K562 (cell line): Measurements from ENCODE around the gene TXNRD2. TPM values are rescaled to one million over a fixed set of nuclear protein-coding genes. Genes with fewer than 3 reads are reported as not detected.

Experiments
- STAT5B ChIP-seq: fragments of 250-450 bp; sonication (Bioruptor Pico); IDR thresholded peaks from 2 replicates; pipeline ENCODE4 v1.8.0; 2021; ENCODE audit warnings: mild to moderate bottlenecking, inconsistent platforms
- polyA plus RNA-seq, 8 experiments: library from polyadenylated mRNA; depleted of rRNA in 4 of 8; stranded (reverse) in 5 of 8; unstranded in 3 of 8; fragments of >200 nt; fragmentation: Nextera tagmentation in 2 of 8; fragmentation: Illumina TruSeq in 1 of 8; extraction: Ambion mirVana in 2 of 8; extraction: Trizol in 1 of 8; gene quantifications; 2 replicates each; pipeline versions ENCODE4 v1.2.1 to v1.2.3, GENCODE V29; 2011 to 2014; ENCODE audit warnings: inconsistent platforms in 1 of 8, missing spikeins in 1 of 8
- total RNA-seq, 7 experiments: library from RNA; depleted of rRNA in 6 of 7; stranded (reverse); fragments of >200 nt in 6 of 7; fragmentation: Illumina TruSeq in 2 of 7; extraction: Trizol in 2 of 7; gene quantifications; 2 replicates each; pipeline versions ENCODE4 v1.2.1 to v1.2.3, GENCODE V29; 2011 to 2021; ENCODE audit warnings: low replicate concordance in 1 of 7
- TF ChIP-seq, protein P1 (sequence below), 2 experiments: fragments of 450-650 bp; IDR thresholded peaks; 2 replicates each; pipeline ENCODE4 v1.6.1; 2016; ENCODE audit warnings: mild to moderate bottlenecking in 2 of 2, borderline replicate concordance in 1 of 2, low read depth in 1 of 2, moderate library complexity in 1 of 2

Gene TXNRD2
- total and polyA plus RNA-seq, 9 of the 15 experiments (the other 6 are each of a cell fraction or from before 2014, with no cell fraction given), result 3.3 to 80.2 (median 49.4) TPM

- TF ChIP-seq, protein P1, sequence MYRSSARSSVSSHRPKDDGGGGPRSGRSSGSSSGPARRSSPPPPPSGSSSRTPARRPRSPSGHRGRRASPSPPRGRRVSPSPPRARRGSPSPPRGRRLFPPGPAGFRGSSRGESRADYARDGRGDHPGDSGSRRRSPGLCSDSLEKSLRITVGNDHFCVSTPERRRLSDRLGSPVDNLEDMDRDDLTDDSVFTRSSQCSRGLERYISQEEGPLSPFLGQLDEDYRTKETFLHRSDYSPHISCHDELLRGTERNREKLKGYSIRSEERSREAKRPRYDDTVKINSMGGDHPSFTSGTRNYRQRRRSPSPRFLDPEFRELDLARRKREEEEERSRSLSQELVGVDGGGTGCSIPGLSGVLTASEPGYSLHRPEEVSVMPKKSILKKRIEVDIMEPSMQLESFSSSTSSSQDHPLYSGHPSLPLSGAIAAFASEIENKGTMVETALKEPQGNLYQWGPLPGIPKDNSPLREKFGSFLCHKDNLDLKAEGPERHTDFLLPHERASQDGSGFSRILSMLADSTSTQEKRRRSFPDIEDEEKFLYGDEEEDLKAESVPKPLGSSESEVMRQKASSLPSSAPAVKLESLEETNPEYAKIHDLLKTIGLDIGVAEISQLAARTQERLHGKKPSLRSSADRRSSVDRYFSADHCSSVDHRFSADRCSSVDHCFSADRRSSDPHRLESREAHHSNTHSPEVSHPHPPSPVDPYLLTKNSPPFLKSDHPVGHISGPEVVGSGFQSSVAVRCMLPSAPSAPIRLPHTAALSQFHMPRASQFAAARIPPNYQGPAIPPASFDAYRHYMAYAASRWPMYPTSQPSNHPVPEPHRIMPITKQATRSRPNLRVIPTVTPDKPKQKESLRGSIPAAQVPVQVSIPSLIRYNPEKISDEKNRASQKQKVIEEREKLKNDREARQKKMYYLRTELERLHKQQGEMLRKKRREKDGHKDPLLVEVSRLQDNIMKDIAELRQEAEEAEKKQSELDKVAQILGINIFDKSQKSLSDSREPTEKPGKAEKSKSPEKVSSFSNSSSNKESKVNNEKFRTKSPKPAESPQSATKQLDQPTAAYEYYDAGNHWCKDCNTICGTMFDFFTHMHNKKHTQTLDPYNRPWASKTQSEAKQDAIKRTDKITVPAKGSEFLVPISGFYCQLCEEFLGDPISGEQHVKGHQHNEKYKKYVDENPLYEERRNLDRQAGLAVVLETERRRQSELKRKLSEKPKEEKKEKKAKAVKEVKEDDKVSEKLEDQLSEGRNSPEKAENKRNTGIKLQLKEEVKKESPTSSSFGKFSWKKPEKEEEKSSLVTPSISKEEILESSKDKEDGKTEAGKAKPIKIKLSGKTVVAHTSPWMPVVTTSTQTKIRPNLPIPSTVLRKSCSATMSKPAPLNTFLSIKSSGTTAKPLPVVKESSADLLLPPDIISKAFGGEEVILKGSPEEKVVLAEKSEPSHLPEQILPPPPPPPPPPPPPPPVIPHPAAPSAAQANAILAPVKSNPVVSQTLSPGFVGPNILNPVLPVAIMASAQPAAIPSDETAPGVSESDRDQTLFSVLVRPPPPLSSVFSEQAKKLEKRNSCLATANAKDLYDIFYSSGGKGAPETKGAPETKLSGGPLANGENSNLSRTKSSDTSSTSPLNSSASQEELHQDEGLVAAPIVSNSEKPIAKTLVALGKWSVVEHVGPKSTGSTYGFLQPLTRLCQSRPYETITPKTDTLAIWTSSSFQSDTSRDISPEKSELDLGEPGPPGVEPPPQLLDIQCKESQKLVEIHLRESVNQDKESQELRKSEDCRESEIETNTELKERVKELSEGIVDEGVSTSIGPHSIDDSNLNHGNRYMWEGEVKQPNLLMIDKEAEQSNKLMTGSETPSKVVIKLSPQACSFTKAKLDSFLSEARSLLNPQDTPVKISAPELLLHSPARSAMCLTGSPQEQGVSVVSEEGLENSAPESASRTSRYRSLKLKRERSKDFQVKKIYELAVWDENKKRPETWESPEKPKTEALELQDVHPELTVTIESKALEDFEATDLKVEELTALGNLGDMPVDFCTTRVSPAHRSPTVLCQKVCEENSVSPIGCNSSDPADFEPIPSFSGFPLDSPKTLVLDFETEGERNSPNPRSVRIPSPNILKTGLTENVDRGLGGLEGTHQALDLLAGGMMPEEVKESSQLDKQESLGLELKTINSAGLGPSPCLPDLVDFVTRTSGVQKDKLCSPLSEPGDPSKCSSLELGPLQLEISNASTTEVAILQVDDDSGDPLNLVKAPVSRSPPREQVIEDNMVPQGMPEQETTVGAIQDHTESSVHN (IDR thresholded peaks at IDR 0.05; ENCODE audit: borderline replicate concordance in 1 of 2, low read depth in 1 of 2), result no peak
- TF ChIP-seq STAT5B (CRISPR knock-in tag), result no peak
Measured at GRCh38 chr22:19873138-19873959, 68.3 kb downstream of the TXNRD2 start (continued).
